CD8-positive, alpha-beta memory T cell (primary cell): Measurements from ENCODE around the gene NR2C2AP. TPM values are rescaled to one million over a fixed set of nuclear protein-coding genes. Genes with fewer than 3 reads are reported as not detected.
A peak's percentile ranks its signal among the peaks of the same experiment; 100 is the strongest.

Experiments used
- CTCF ChIA-PET: fragments of 350-600 bp; sonication (Branson Sonifier 250); formaldehyde crosslinking; loops from one replicate; lab custom pipeline; 2021; ENCODE audit warnings: antibody characterized with exemption; lab: Charles Lee
- POLR2A ChIA-PET: fragments of 350-600 bp; sonication (Branson Sonifier 250); formaldehyde crosslinking; loops from one replicate; lab custom pipeline; 2021; ENCODE audit warnings: antibody characterized with exemption; lab: Charles Lee
- DNase-seq, 5 donors: peaks; one replicate each; pipeline versions ENCODE4 v3.0.0 to v3.0.0-alpha.2; 2020 to 2022; ENCODE audit warnings: mixed read lengths in 1 of 5
- H3K27ac ChIP-seq: one replicate; pipeline ENCODE4 v1.7.0; 2013; ENCODE audit warnings: low read depth, mild to moderate bottlenecking, low read length, moderate library complexity
- H3K27me3 ChIP-seq: 2 replicates; pipeline ENCODE4 v1.7.0; 2013; ENCODE audit warnings: low read length, mild to moderate bottlenecking; ENCODE audit not compliant: insufficient read depth, poor library complexity, severe bottlenecking
- H3K36me3 ChIP-seq: 2 replicates; pipeline ENCODE4 v1.7.0; 2013; ENCODE audit warnings: mild to moderate bottlenecking, low read length, moderate library complexity; ENCODE audit not compliant: insufficient read depth
- H3K4me1 ChIP-seq: 2 replicates; pipeline ENCODE4 v1.7.0; 2013; ENCODE audit warnings: mild to moderate bottlenecking, low read length, moderate library complexity; ENCODE audit not compliant: insufficient read depth
- H3K4me3 ChIP-seq: 2 replicates; pipeline ENCODE4 v1.7.0; 2013; ENCODE audit warnings: mild to moderate bottlenecking, low read length
- H3K9me3 ChIP-seq: 2 replicates; pipeline ENCODE4 v1.7.0; 2013; ENCODE audit warnings: mild to moderate bottlenecking, low read length
- H3K27ac Mint-ChIP-seq, 8 donors: one replicate each; pipeline ENCODE4 v1.8.0; 2020 to 2021; ENCODE audit warnings: mixed read lengths in 8 of 8, mild to moderate bottlenecking in 6 of 8, inconsistent platforms in 3 of 8, moderate library complexity in 3 of 8
- H3K27me3 Mint-ChIP-seq, 2 donors: one replicate each; pipeline ENCODE4 v1.8.0; 2020 to 2021; ENCODE audit warnings: mixed read lengths in 2 of 2, mild to moderate bottlenecking in 1 of 2, moderate library complexity in 1 of 2
- H3K36me3 Mint-ChIP-seq, 3 donors: one replicate each; pipeline ENCODE4 v1.8.0; 2020 to 2021; ENCODE audit warnings: mixed read lengths in 3 of 3, inconsistent platforms in 1 of 3, mild to moderate bottlenecking in 1 of 3
- H3K4me1 Mint-ChIP-seq, 3 donors: one replicate each; pipeline ENCODE4 v1.8.0; 2020 to 2021; ENCODE audit warnings: mixed read lengths in 3 of 3, inconsistent platforms in 1 of 3, mild to moderate bottlenecking in 1 of 3
- H3K4me3 Mint-ChIP-seq, 7 donors: one replicate each; pipeline ENCODE4 v1.8.0; 2020 to 2021; ENCODE audit warnings: mixed read lengths in 7 of 7, mild to moderate bottlenecking in 6 of 7, moderate library complexity in 4 of 7, inconsistent platforms in 2 of 7
- H3K9me3 Mint-ChIP-seq, 5 donors: one replicate each; pipeline ENCODE4 v1.8.0; 2020 to 2022; ENCODE audit warnings: mixed read lengths in 5 of 5, mild to moderate bottlenecking in 3 of 5, moderate library complexity in 2 of 5, inconsistent platforms in 1 of 5
- polyA plus RNA-seq: library from polyadenylated mRNA; unstranded; fragments of 300-500 nt; fragmentation: Illumina TruSeq; gene quantifications from one replicate; pipeline ENCODE4 v1.2.3, GENCODE V29; 2021
- total RNA-seq, 2 experiments: library from RNA; stranded (reverse); gene quantifications; one replicate each; pipeline ENCODE4 v1.2.3, GENCODE V29; 2021

NR2C2AP gene
- total and polyA plus RNA-seq, 3 experiments from 2014 or later = 35.4 to 60.7 (median 59.5) TPM

GRCh38 chr19:19205416-19206410 lies 2.5 kb upstream of the NR2C2AP start:
- Histone ChIP-seq H3K27me3 (no peaks in the 10 kb centered on the region), H3K4me3 (no peak overlapping the region), H3K27ac (no peak overlapping the region), H3K36me3 (peaks cover 5% of the 10 kb centered on the region), H3K9me3 (no peaks in the 10 kb centered on the region), H3K4me1 (peaks cover 27% of the 10 kb centered on the region)
- peaks cover 28 to 35% (median 30%) of the 10 kb centered on the region in 3 donors for H3K4me1 Mint-ChIP-seq
- H3K4me3 Mint-ChIP-seq = peak overlapping the region in 2 of 7 donors; percentile 49 to 95
- peaks cover 8 to 15% of the 10 kb centered on the region in 2 donors for H3K27me3 Mint-ChIP-seq
- DNase-seq = no peak
- H3K9me3 Mint-ChIP-seq = no peaks in the 10 kb centered on the region
- peaks cover 0 to 12% (median 0%) of the 10 kb centered on the region in 3 donors for H3K36me3 Mint-ChIP-seq
- ChIA-PET POLR2A (no interaction called here), CTCF (interaction anchor here (0.7 to 0.8 kb wide), 2 partner anchors 20 to 31 kb away, joined by 3 read pairs; no protein-coding TSS in a partner anchor)
- H3K27ac Mint-ChIP-seq = peak overlapping the region in 1 of 8 donors; percentile 60

GRCh38 chr19:19204181-19204580 lies 967 bp upstream of the NR2C2AP start:
- peak overlapping the region in 5 of 8 donors; percentile 29 to 93 (median 57) for H3K27ac Mint-ChIP-seq
- H3K27me3 Mint-ChIP-seq = peaks cover 4 to 7% of the 10 kb centered on the region in 2 donors
- peaks cover 0 to 18% (median 0%) of the 10 kb centered on the region in 3 donors for H3K36me3 Mint-ChIP-seq
- CTCF ChIA-PET = interaction anchor here (1.0 to 1.2 kb wide), 2 partner anchors 11 to 21 kb away, joined by 3 read pairs; no protein-coding TSS in a partner anchor
- DNase-seq = no peak
- POLR2A ChIA-PET = interaction anchor here (0.7 to 3.9 kb wide), 2 partner anchors 12 to 572 kb away, joined by 4 to 36 read pairs; partner anchors contain the start of genes BORCS8 and RFXANK
- H3K9me3 Mint-ChIP-seq = no peaks in the 10 kb centered on the region
- H3K4me1 Mint-ChIP-seq = peaks cover 28 to 35% (median 30%) of the 10 kb centered on the region in 3 donors
- Histone ChIP-seq H3K36me3 (peaks cover 5% of the 10 kb centered on the region), H3K27ac (no peak overlapping the region), H3K9me3 (no peaks in the 10 kb centered on the region), H3K27me3 (no peaks in the 10 kb centered on the region), H3K4me3 (no peak overlapping the region), H3K4me1 (peaks cover 27% of the 10 kb centered on the region)
- H3K4me3 Mint-ChIP-seq = peak overlapping the region; percentile 56 to 98 (median 94)

GRCh38 chr19:19202707-19203011 lies 555 bp downstream of the NR2C2AP start:
- Mint-ChIP-seq H3K9me3 (no peaks in the 10 kb centered on the region), H3K27ac (peak overlapping the region; percentile 88 to 97 (median 92)), H3K27me3 (peaks cover 4 to 5% of the 10 kb centered on the region in 2 donors), H3K4me1 (peaks cover 26 to 36% (median 27%) of the 10 kb centered on the region in 3 donors), H3K36me3 (peaks cover 0 to 30% (median 2%) of the 10 kb centered on the region in 3 donors), H3K4me3 (peak overlapping the region; percentile 91 to 98 (median 94))
- ChIA-PET POLR2A (interaction anchor here (0.6 to 3.9 kb wide), 3 partner anchors 10 to 203 kb away, joined by 4 to 36 read pairs (median 4); partner anchors contain the start of genes BORCS8, GATAD2A, RFXANK and SLC25A42), CTCF (interaction anchor here (0.9 to 2.8 kb wide), 4 partner anchors 9 to 164 kb away, joined by 3 to 9 read pairs (median 3); no protein-coding TSS in a partner anchor)
- Histone ChIP-seq H3K9me3 (no peaks in the 10 kb centered on the region), H3K36me3 (peaks cover 17% of the 10 kb centered on the region), H3K4me1 (peaks cover 23% of the 10 kb centered on the region), H3K4me3 (peak overlapping the region; percentile 75), H3K27ac (peak overlapping the region; percentile 72), H3K27me3 (no peaks in the 10 kb centered on the region)
- DNase-seq = no peak

- H3K4me1 ChIP-seq = peaks cover 16% of the 10 kb centered on the region
- H3K27ac Mint-ChIP-seq = peak overlapping the region in 7 of 8 donors; percentile 88 to 94 (median 91)
- H3K36me3 Mint-ChIP-seq = peaks cover 0 to 37% (median 2%) of the 10 kb centered on the region in 3 donors
- peak overlapping the region; percentile 91 to 98 (median 94) for H3K4me3 Mint-ChIP-seq
- no peak for DNase-seq
- ChIA-PET CTCF (interaction anchor here (1.4 to 2.8 kb wide), 4 partner anchors 9 to 119 kb away, joined by 3 to 9 read pairs (median 4); partner anchors contain the start of genes BORCS8 and RFXANK), POLR2A (interaction anchor here (3.9 kb wide), 1 partner anchor 9 kb away, joined by 36 read pairs; the partner anchor contains the start of genes BORCS8 and RFXANK)
- H3K9me3 ChIP-seq = no peaks in the 10 kb centered on the region
- H3K27me3 ChIP-seq = no peaks in the 10 kb centered on the region
- H3K4me3 ChIP-seq = peak overlapping the region; percentile 75
- peaks cover 3 to 5% of the 10 kb centered on the region in 2 donors for H3K27me3 Mint-ChIP-seq
- H3K27ac ChIP-seq = peak overlapping the region; percentile 72
- peaks cover 19 to 29% (median 20%) of the 10 kb centered on the region in 3 donors for H3K4me1 Mint-ChIP-seq
- H3K9me3 Mint-ChIP-seq = no peaks in the 10 kb centered on the region
- H3K36me3 ChIP-seq = peaks cover 21% of the 10 kb centered on the region
Measured at GRCh38 chr19:19201697-19202630, 1.2 kb downstream of the NR2C2AP start.

GRCh38 chr19:19193926-19194325 lies 9.3 kb downstream of the NR2C2AP start:
- Mint-ChIP-seq H3K4me1 (peaks cover 40 to 66% (median 42%) of the 10 kb centered on the region in 3 donors), H3K36me3 (peaks cover 0 to 47% (median 2%) of the 10 kb centered on the region in 3 donors), H3K27me3 (peaks cover 0 to 3% of the 10 kb centered on the region in 2 donors), H3K27ac (peak overlapping the region in 5 of 8 donors; percentile 29 to 100 (median 53)), H3K4me3 (peak overlapping the region; percentile 92 to 99 (median 98)), H3K9me3 (no peaks in the 10 kb centered on the region)
- CTCF ChIA-PET = interaction anchor here (1.2 to 4.0 kb wide), 3 partner anchors 8 to 31 kb away, joined by 3 to 17 read pairs (median 9); partner anchors contain the start of gene NR2C2AP
- Histone ChIP-seq H3K27me3 (no peaks in the 10 kb centered on the region), H3K4me1 (peaks cover 25% of the 10 kb centered on the region), H3K9me3 (no peaks in the 10 kb centered on the region), H3K27ac (no peak overlapping the region), H3K36me3 (peaks cover 16% of the 10 kb centered on the region), H3K4me3 (no peak overlapping the region)
- POLR2A ChIA-PET = interaction anchor here (2.7 kb wide), 1 partner anchor 9 kb away, joined by 36 read pairs; the partner anchor contains the start of gene NR2C2AP
- no peak for DNase-seq

- CTCF ChIA-PET = interaction anchor here (1.2 to 4.0 kb wide), 4 partner anchors 9 to 32 kb away, joined by 3 to 17 read pairs (median 6); partner anchors contain the start of gene NR2C2AP
- Histone ChIP-seq H3K9me3 (no peaks in the 10 kb centered on the region), H3K4me3 (peak overlapping the region; percentile 100), H3K36me3 (peaks cover 7% of the 10 kb centered on the region), H3K4me1 (peaks cover 25% of the 10 kb centered on the region), H3K27ac (peak overlapping the region; percentile 100), H3K27me3 (no peaks in the 10 kb centered on the region)
- H3K27me3 Mint-ChIP-seq = peaks cover 0 to 3% of the 10 kb centered on the region in 2 donors
- peaks cover 42 to 68% (median 44%) of the 10 kb centered on the region in 3 donors for H3K4me1 Mint-ChIP-seq
- DNase-seq = no peak
- peak overlapping the region; percentile 99 to 100 (median 99) for H3K27ac Mint-ChIP-seq
- no peaks in the 10 kb centered on the region for H3K9me3 Mint-ChIP-seq
- POLR2A ChIA-PET = interaction anchor here (0.7 to 2.7 kb wide), 4 partner anchors 9 to 1583 kb away, joined by 3 to 36 read pairs (median 3); partner anchors contain the start of genes NR2C2AP and ZNF66
- peaks cover 0 to 41% (median 0%) of the 10 kb centered on the region in 3 donors for H3K36me3 Mint-ChIP-seq
- peak overlapping the region; percentile 92 to 99 (median 98) for H3K4me3 Mint-ChIP-seq
Measured at GRCh38 chr19:19192910-19193423, 10.2 kb downstream of the NR2C2AP start.
